GM19324 (cell line): ENCODE measurements around the gene TTC28.
"Not testable (repeated sequence)": the region's sequence is repeated elsewhere in the genome, so short reads cannot be mapped to it uniquely, and the experiment has no call there.

Source experiments
- ATAC-seq: cut with Tn5 transposase; IDR thresholded peaks from one replicate; pipeline ENCODE4 v1.9.1; 2021; ENCODE audit warnings: mild to moderate bottlenecking, moderate library complexity; ENCODE audit not compliant: unreplicated experiment, low FRiP score

The TTC28 gene

DNA sequence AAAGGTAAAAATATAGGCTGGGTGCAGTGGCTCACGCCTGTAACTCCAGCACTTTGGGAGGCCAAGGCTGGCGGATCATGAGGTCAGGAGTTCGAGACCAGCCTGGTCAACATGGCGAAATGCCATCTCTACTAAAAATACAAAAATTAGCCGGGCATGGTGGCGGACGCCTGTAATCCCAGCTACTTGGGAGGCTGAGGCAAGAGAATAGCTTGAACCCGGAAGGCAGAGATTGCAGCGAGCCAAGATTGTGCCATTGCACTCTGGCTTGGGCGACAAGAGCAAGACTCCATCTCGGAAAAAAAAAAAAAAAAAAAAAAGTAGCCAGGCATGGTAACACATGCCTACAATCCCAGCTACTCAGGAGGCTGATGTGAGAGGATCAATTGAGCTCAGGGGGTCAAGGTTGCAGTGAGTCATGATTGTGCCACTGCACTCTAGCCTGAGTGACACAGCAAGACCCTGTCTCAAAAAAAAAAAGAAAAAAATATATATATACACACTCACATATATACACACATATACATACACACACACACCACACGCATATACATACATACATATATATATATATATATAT is 112.6 kb downstream of the TTC28 start:
- not testable (repeated sequence) for ATAC-seq

DNA sequence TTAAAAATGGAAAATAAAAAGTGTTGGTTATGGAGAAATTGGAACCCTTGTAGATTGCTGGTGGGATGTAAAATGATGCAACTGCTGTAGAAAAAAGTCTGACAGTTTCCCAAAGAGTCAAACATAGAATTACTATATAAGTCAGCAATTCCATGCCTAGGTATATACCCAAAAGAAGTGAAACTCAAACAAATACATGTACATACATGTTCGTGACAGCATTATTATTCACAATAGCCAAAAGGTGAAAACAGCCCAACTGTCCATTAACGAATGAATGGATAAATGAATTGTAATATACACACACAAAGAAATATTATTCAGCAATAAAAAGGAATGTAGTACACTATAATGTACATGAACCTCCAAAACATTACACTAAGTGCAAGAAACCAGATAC is 116.0 kb downstream of the TTC28 start:
- no peak for ATAC-seq

DNA sequence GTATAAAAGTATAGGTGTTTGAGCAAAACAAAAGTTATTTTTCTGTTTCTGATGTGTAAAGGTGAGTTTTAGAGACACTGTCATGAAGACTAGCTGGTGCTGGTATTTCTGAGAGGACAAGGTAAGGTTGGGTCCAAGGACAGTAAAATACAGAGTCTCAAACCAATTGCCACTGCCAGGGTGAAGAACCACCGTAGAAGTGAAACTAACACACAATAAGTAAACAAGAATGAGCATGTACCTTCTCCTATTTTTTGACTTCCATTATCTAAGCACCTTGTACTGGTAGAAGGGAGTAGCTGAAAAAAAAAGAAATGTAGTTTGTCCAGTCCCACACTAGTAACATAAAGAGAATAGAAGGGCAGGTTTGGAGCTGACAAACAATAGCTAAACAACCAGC is 117.3 kb downstream of the TTC28 start:
- no peak for ATAC-seq

DNA sequence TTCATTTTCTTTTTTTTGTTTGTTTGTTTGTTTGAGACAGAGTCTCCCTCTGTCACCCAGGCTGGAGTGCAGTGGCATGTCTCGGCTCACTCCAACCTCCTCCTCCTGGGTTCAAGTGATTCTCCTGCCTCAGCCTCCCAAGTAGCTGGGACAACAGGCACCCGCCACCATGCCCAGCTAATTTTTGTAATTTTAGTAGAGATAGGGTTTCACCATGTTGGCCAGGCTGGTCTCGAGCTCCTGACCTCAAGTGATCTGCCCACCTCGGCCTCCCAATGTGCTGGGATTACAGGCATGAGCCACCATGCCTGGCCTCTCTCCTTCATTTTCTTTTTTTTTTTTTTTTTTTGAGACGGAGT is 118.9 kb downstream of the TTC28 start:
- not testable (repeated sequence) for ATAC-seq

DNA sequence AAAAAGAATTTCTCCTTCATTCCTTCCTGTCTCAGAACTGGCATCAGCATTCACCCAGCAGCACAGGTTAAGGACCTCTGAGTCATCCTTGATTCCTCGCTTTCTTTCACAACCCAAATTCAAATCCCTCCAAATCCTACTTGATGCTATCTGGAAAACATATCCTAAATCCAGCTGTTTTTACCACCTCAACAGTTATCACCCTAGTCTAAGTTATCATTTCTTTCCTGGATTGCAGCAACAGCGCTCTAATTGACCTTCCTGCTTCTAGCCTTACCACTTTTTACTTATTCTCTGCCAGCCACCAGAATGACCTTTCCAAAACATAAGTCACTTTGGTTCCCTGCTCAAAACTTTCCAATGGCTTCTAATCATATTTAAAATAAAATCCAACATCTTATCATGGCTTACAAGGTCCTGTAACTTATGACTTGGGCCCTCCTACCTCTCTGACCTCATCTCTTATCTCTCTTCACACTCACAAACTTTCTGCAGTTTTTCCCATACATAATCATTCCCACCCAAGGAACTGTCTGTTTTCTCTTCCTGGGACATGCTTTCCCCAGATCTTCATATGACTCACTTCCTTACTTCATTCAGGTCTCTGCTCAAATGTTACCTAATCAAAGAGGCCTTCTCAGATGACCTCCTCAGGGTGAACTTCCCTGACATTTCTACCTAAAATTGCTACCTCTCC is 119.4 kb downstream of the TTC28 start:
- no peak for ATAC-seq

DNA sequence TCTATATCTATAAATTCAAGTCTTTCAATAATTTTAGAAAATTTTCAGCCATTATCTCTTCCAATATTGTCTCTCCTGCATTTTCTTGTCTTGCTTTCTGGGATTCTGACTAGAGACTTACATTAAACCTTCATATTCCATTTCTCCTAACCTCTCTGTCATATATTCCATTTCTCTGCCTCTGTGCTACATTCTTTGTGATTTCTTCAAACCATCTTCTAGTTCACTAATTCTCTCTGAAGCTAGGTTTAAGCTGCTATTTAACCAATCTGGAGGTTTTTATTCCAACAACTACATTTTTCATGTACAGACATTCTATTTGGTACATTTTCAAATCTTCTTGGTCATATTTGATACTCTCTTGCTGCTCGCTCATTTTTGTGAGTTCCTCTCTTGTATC is 122.5 kb downstream of the TTC28 start:
- no peak for ATAC-seq

DNA sequence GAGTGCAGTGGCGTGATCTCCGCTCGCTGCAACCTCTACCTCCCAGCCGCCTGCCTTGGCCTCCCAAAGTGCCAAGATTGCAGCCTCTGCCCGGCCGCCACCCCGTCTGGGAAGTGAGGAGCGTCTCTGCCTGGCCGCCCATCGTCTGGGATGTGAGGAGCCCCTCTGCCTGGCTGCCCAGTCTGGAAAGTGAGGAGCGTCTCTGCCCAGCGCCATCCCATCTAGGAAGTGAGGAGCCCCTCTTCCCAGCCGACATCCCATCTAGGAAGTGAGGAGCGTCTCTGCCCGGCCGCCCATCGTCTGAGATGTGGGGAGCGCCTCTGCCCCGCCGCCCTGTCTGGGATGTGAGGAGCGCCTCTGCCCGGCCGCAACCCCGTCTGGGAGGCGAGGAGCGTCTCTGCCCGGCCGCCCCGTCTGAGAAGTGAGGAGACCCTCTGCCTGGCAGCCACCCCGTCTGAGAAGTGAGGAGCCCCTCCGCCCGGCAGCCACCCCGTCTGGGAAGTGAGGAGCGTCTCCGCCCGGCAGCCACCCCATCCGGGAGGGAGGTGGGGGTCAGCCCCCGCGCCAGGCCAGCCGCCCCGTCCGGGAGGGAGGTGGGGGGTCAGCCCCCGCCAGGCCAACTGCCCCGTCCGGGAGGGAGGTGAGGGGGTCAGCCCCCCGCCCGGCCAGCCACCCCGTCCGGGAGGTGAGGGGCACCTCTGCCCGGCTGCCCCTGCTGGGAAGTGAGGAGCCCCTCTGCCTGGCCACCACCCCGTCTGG is 126.4 kb downstream of the TTC28 start:
- not testable (repeated sequence) for ATAC-seq

DNA sequence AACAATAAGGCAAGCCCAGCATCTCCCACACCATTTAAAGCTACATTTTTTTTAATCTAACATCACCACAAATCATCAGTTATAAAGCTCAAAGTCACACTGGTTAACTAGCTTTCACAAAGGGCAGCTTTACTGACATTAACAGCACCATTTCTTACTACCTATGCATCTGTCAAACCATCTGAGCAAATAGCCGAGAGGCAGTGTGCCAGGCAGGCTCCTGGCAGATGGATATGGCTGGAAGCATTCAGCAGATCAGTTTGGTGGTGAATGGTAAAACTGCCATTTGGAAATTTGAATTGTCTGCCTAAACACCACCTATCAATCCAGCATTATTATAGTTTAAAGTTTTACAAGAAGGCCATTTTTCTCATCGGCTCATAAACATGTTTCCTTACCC is 131.2 kb downstream of the TTC28 start:
- ATAC-seq, result no peak

DNA sequence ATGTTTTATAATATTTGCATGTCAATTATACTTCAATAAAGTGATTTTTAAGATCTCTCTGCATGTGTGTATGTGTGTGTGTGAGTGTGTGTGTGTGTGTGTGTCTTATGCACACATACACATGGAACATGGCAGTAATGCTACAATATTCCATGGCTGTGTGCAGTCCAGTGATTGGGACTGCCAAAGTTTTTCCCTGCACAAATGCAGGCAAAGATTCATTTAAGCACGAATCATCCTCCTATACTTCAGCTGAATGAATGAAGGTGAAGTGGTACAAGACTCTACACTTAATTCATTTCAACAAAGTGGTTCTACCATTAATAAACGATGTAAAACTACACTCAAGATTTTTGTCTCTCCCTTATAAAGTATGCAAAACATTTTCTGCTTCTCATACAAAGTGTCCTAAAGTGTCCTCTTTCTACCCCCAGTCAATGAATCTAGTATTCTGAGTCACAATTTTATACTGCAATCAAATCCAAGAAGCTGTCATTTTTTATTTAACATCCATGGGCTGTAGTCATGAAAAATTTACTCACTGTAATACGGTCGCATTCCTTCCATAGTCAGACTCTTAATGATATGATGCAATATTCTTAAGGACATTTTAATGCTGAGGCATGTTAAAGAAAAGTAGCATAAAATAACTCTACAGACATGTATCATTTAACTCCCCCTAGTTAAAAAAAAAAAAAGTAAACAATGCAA is 132.4 kb downstream of the TTC28 start:
- no peak for ATAC-seq

DNA sequence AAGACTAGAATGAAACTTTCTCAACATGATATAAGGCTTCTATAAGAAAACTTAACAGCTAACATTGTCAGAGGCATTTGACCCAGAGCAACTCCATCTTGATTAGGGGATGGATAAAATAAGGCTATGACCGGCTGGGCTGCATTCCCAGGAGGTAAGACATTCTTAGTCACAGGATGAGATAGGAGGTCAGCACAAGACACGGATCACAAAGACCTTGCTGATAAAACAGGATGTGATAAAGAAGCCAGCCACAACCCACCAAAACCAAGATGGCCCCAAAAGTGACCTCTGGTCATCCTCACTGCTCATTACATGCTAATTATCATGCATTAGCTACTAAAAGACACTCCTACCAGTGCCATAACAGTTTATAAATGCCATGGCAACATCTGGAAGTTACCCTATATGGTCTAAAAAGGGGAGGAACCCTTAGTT is 135.2 kb downstream of the TTC28 start:
- ATAC-seq, result no peak

DNA sequence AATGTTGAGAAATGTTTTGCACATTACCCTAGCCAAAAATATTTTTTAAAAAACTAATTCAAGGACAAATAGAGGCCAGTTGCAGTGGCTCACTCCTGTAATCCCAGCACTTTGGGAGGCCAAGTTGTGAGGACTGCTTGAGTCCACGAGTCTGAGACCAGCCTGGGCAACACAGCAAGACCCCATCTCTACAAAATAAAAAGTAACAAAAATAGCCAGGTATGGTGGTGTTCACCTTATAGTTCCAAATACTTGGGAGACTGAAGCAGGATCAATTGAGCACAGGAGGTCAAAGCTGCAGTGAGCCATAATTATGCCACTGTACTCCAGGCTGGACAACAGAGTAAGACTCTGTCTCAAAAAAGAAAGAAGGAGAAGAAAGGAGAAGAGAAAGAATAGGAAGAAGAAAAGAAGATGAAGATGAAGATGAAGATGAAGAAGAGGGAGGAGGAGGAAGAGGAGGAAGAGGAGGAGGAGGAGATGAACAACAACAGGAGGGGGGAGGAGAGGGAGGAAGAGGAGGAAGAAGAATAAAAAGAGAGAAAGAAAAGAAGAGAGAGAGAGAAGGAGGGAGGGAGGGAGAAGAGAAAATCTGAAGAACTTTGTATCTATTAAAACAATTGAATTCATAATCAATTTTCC is 136.5 kb downstream of the TTC28 start:
- ATAC-seq, result no peak

DNA sequence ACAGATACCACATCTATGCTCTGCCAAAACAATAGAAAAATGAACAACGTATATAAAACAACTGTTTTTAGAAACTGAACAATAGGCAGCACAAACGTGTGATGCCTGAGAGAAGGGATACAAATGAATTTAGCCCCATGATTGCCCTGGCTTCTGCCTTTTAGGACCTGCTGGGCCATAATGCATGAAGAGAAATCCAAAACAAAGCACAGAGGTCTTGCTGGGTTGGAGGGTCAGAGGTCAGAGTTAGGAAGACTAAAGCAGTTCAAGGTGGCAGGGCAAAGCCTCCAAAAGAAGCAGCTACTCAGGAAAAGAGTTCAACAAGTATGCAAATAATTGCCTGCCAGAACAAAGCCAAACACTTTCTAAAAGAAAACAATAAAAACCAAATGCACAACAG is 138.5 kb downstream of the TTC28 start:
- no peak for ATAC-seq

DNA sequence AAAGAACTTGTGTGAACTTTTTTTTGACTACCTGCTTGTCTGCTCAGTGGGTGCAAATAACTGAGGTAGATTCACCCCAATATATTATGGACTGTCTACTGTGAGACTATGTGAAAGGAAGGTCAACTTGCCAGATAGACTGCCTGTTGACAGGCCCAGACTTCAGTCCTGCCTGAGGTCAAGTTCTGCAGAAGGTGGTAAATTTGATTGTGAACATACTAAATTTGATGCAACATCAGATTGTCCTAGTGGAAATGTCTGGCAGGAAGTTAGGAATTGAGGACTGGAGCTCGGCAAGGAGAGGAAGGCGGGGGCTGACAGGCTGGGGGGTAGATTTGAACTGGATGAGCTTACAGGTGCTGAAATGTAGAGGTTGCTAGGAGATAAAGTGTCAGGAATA is 140.7 kb downstream of the TTC28 start:
- ATAC-seq, result no peak

DNA sequence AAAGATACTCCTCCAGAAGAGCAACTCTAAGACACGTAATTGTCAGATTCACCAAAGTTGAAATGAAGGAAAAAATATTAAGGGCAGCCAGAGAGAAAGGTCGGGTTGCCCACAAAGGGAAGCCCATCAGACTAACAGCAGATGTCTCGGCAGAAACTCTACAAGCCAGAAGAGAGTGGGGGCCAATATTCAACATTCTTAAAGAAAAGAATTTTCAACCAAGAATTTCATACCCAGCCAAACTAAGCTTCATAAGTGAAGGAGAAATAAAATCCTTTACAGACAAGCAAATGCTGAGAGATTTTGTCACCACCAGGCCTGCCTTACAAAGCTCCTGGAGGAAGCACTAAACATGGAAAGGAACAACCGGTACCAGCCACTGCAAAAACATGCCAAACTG is 149.1 kb downstream of the TTC28 start:
- ATAC-seq, result not testable (repeated sequence)

DNA sequence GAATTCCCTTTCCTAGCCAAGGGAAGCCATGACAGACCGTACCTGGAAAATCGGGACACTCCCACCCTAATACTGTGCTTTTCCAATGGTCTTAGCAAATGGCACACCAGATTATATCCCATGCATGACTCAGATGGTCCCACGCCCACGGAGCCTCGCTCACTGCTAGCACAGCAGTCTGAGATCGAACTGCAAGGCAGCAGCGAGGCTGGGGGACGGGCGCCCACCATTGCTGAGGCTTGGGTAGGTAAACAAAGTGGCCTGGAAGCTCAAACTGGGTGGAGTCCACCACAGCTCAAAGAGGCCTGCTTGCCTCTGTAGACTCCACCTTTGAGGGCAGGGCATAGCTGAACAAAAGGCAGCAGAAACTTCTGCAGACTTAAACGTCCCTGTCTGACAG is 150.5 kb downstream of the TTC28 start:
- ATAC-seq, result not testable (repeated sequence)

DNA sequence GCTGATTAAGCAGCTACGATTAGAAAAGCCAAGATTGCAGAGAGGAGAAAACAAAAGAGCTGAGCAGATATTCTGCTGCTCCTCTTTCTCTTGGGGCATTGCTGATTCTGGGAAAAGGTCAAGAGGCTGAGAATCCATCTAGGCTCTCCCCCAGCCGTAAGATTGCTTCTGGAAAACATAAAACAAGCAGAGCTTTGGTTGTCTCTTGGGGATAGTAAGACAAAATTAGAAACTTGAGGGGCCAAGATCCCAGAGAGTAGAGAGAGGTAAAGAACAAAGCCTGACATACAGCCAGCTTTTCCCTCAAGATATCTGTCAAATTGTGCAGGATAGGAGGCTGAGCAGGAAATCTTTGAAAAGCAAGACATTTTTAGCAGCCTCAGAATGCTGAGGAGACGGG is 158.2 kb downstream of the TTC28 start:
- ATAC-seq, result no peak

DNA sequence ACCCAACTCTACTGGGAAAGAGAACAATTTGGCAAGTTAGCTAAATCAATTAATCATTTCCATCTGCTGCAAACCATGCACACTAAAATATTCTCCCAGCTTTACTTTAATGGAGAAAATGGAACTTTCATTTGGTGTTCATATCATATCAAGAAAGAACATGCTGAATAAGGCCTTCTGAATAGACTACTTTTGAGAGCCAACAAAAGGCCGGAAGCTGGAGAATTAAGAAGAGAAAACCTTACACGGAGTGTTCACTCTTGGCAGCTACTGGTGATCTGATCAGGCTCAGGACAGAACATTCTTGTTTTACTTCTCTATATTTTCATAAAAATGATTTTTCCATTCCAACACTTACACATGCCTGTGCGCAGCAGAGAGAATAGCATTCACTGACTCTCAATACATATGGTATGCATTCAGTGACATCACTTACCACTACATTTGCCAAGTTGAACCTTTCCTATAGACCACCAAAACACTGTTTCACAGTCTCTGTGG is 165.3 kb downstream of the TTC28 start:
- no peak for ATAC-seq

DNA sequence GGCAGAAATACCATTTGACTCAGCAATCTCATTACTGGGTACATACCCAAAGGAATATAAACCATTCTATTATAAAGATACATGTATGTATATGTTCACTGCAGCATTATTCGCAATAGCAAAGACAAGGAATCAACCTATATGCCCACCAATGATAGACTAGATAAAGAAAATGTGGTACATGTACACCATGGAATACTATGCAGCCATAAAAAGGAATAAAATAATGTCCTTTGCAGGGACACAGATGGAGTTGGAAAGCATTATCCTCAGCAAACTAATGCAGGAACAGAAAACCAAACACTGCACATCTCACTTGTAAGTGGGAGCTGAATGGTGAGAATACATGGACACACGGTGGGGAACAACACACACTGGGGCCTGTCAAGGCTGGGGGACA is 167.3 kb downstream of the TTC28 start:
- ATAC-seq, result not testable (repeated sequence)

DNA sequence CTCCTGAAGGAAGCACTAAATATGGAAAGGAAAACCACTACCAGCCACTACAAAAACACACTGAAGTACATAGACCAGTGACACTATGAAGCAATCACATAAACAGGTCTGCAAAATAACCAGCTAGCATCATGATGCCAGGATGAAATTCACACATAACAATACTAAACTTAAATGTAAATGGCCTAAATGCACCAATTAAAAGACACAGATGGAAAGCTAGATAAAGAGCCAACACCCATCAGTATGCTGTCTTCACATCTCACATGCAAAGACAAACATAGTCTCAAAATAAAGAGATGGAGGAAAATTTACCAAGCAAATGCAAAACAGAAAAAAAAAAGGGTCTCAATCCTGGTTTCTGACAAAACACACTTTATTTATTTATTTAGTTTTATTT is 171.7 kb downstream of the TTC28 start:
- no peak for ATAC-seq

DNA sequence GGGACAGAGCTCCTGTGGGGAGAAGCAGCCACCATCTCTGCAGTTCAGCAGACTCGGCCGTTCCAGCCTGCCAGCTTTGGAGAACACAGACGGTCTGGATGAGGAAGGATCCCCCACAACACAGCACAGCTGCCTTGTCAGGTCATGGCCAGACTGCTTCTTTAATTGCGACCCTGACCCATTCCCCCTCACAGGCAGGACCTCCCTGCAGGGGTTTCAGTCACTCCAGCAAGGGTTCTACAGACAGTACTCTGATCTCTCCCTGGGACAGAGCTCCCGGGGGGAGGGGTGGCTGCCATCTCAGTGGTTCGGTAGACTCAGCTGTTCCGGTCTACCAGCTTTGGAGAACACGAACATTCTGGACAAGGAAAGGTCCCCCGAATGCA is 173.5 kb downstream of the TTC28 start:
- no peak for ATAC-seq
